H9 (cell line): ENCODE results near the gene TMEM222. TPM values are rescaled to one million over a fixed set of nuclear protein-coding genes. Genes with fewer than 3 reads are reported as not detected.

ENCODE experiments used
- DNase-seq: peaks from one replicate; pipeline ENCODE4 v3.0.0-alpha.2; 2017
- H2AFZ ChIP-seq: one replicate; pipeline ENCODE4 v1.6.1; 2013; ENCODE audit warnings: mild to moderate bottlenecking, low read length, control low read depth, moderate library complexity
- H2AK5ac ChIP-seq: 2 replicates; pipeline ENCODE4 v1.6.1; 2013; ENCODE audit warnings: low read length, control low read depth, mixed read lengths; ENCODE audit not compliant: insufficient read length
- H2BK120ac ChIP-seq: one replicate; pipeline ENCODE4 v1.6.1; 2013; ENCODE audit warnings: low read depth, mild to moderate bottlenecking, low read length, control low read depth, inconsistent platforms; ENCODE audit not compliant: poor library complexity, severe bottlenecking
- H2BK12ac ChIP-seq: 2 replicates; pipeline ENCODE4 v1.6.1; 2013; ENCODE audit warnings: low read length, control low read depth, mixed read lengths, low read depth; ENCODE audit not compliant: insufficient read length
- H2BK15ac ChIP-seq: 2 replicates; pipeline ENCODE4 v1.6.1; 2013; ENCODE audit warnings: low read depth, low read length, control low read depth
- H2BK20ac ChIP-seq: one replicate; pipeline ENCODE4 v1.6.1; 2013; ENCODE audit warnings: low read depth, mild to moderate bottlenecking, low read length, control low read depth, inconsistent platforms; ENCODE audit not compliant: poor library complexity, severe bottlenecking
- H2BK5ac ChIP-seq: 2 replicates; pipeline ENCODE4 v1.6.1; 2013; ENCODE audit warnings: low read length, control low read depth, mixed read lengths; ENCODE audit not compliant: insufficient read length
- H3K14ac ChIP-seq: 2 replicates; pipeline ENCODE4 v1.6.1; 2013; ENCODE audit warnings: low read length, control low read depth; ENCODE audit not compliant: insufficient read depth
- H3K18ac ChIP-seq: 2 replicates; pipeline ENCODE4 v1.6.1; 2013; ENCODE audit warnings: low read depth, mild to moderate bottlenecking, mixed read lengths, low read length, control low read depth; ENCODE audit not compliant: insufficient read length
- H3K23ac ChIP-seq: 2 replicates; pipeline ENCODE4 v1.6.1; 2013; ENCODE audit warnings: low read length, control low read depth, mixed read lengths, low read depth; ENCODE audit not compliant: insufficient read length
- H3K23me2 ChIP-seq: 2 replicates; pipeline ENCODE4 v1.6.1; 2013; ENCODE audit warnings: low read depth, mild to moderate bottlenecking, mixed read lengths, low read length, control low read depth; ENCODE audit not compliant: insufficient read length, poor library complexity, severe bottlenecking
- H3K27ac ChIP-seq: 2 replicates; pipeline ENCODE4 v1.5.1; 2013; ENCODE audit warnings: low read length, control low read depth, mixed read lengths, low read depth; ENCODE audit not compliant: insufficient read length
- H3K27me3 ChIP-seq: 2 replicates; pipeline ENCODE4 v1.6.1; 2013; ENCODE audit warnings: low read length, control low read depth, inconsistent platforms; ENCODE audit not compliant: insufficient read depth
- H3K4ac ChIP-seq: 2 replicates; pipeline ENCODE4 v1.6.1; 2013; ENCODE audit warnings: low read depth, mild to moderate bottlenecking, control low read depth, inconsistent platforms, low read length, moderate library complexity
- H3K4me1 ChIP-seq: 2 replicates; pipeline ENCODE4 v1.6.1; 2013; ENCODE audit warnings: low read length, control low read depth, inconsistent platforms; ENCODE audit not compliant: insufficient read depth
- H3K4me2 ChIP-seq: 2 replicates; pipeline ENCODE4 v1.6.1; 2013; ENCODE audit warnings: low read length, control low read depth, mixed read lengths; ENCODE audit not compliant: insufficient read length, insufficient read depth
- H3K56ac ChIP-seq: 2 replicates; pipeline ENCODE4 v1.6.1; 2013; ENCODE audit warnings: low read depth, mild to moderate bottlenecking, mixed read lengths, low read length, control low read depth; ENCODE audit not compliant: insufficient read length
- H3K79me1 ChIP-seq: 2 replicates; pipeline ENCODE4 v1.6.1; 2013; ENCODE audit warnings: low read depth, mild to moderate bottlenecking, moderate library complexity, low read length, control low read depth, inconsistent platforms; ENCODE audit not compliant: insufficient read depth, poor library complexity, severe bottlenecking
- H3K79me2 ChIP-seq: 2 replicates; pipeline ENCODE4 v1.6.1; 2013; ENCODE audit warnings: low read length, control low read depth, inconsistent platforms; ENCODE audit not compliant: insufficient read depth
- H3K9ac ChIP-seq: 2 replicates; pipeline ENCODE4 v1.6.1; 2013; ENCODE audit warnings: low read length, control low read depth, mixed read lengths; ENCODE audit not compliant: insufficient read length; ENCODE audit errors: extremely low read depth
- H3K9me3 ChIP-seq: one replicate; pipeline ENCODE4 v1.6.1; 2013; ENCODE audit warnings: low read depth, low read length, inconsistent platforms; ENCODE audit not compliant: control insufficient read depth
- H3T11ph ChIP-seq: one replicate; pipeline ENCODE4 v1.6.1; 2013; ENCODE audit warnings: mild to moderate bottlenecking, low read length, control low read depth, inconsistent platforms
- H4K20me1 ChIP-seq: one replicate; pipeline ENCODE4 v1.6.1; 2013; ENCODE audit not compliant: control insufficient read depth, insufficient read length, insufficient read depth
- H4K5ac ChIP-seq: 2 replicates; pipeline ENCODE4 v1.6.1; 2013; ENCODE audit warnings: low read depth, mild to moderate bottlenecking, mixed read lengths, low read length, control low read depth; ENCODE audit not compliant: insufficient read length
- H4K8ac ChIP-seq: replicated peaks from 2 replicates; pipeline ENCODE4 v1.6.1; 2013; ENCODE audit warnings: low read length, control low read depth, mixed read lengths, low read depth; ENCODE audit not compliant: insufficient read length
- H4K91ac ChIP-seq: 2 replicates; pipeline ENCODE4 v1.6.1; 2013; ENCODE audit warnings: low read depth, mild to moderate bottlenecking, moderate library complexity, mixed read lengths, low read length, control low read depth; ENCODE audit not compliant: insufficient read length
- H3K27ac Mint-ChIP-seq, 3 experiments: 2 replicates in 2 of 3; 3 replicates in 1 of 3; pipeline ENCODE4 v1.8.0; 2020 to 2021; ENCODE audit warnings: mixed read lengths in 3 of 3, mild to moderate bottlenecking in 1 of 3, moderate library complexity in 1 of 3
- H3K27me3 Mint-ChIP-seq: 2 replicates; pipeline ENCODE4 v1.8.0; 2021; ENCODE audit warnings: low read depth, mild to moderate bottlenecking, moderate library complexity, mixed read lengths
- H3K36me3 Mint-ChIP-seq, 3 experiments: 2 replicates in 2 of 3; 3 replicates in 1 of 3; pipeline ENCODE4 v1.8.0; 2020 to 2021; ENCODE audit warnings: low read depth in 3 of 3, mixed read lengths in 3 of 3; ENCODE audit not compliant: insufficient read depth in 1 of 3
- H3K4me1 Mint-ChIP-seq, 2 experiments: 2 replicates each; pipeline ENCODE4 v1.8.0; 2020; ENCODE audit warnings: mixed read lengths in 2 of 2
- H3K4me3 Mint-ChIP-seq, 2 experiments: 2 replicates in 1 of 2; 3 replicates in 1 of 2; pipeline ENCODE4 v1.8.0; 2020 to 2021; ENCODE audit warnings: mild to moderate bottlenecking in 2 of 2, mixed read lengths in 2 of 2, moderate library complexity in 1 of 2
- H3K9me3 Mint-ChIP-seq, 2 experiments: 2 replicates in 1 of 2; 3 replicates in 1 of 2; pipeline ENCODE4 v1.8.0; 2020; ENCODE audit warnings: mild to moderate bottlenecking in 2 of 2, mixed read lengths in 2 of 2, moderate library complexity in 1 of 2
- CTCF ChIP-seq: fragments of 200-600 bp; sonication (generic); conservative IDR thresholded peaks from 3 replicates; pipeline ENCODE4 v1.8.0; 2021; ENCODE audit warnings: antibody characterized with exemption, mild to moderate bottlenecking
- WGBS: extraction: QIAGEN DNeasy Blood & Tissue Kit; methylation state at CpG from one replicate; pipeline ENCODE4 v1.1.7; 2013; ENCODE audit warnings: missing lambda C conversion rate, low lambda C conversion rate, mixed read lengths; ENCODE audit not compliant: insufficient read length; ENCODE audit errors: extremely low coverage; 5-methylcytosine and 5-hydroxymethylcytosine counted together
- total RNA-seq: library from RNA; stranded (reverse); gene quantifications from 2 replicates; pipeline ENCODE4 v1.2.1, GENCODE V29; 2021

TMEM222 gene
- total RNA-seq, 1 experiment from 2014 or later, result 36.8 TPM

- Histone ChIP-seq H3K56ac (no peak overlapping the region), H2AK5ac (no peak overlapping the region), H3T11ph (no peak overlapping the region), H4K8ac (no peak overlapping the region), H2BK20ac (no peak overlapping the region), H2BK15ac (no peak overlapping the region), H2BK120ac (no peak overlapping the region), H3K9me3 (no peaks in the 10 kb centered on the region), H3K23ac (no peak overlapping the region), H2BK12ac (no peak overlapping the region), H3K27me3 (no peaks in the 10 kb centered on the region), H3K23me2 (peaks cover 21% of the 10 kb centered on the region), H3K14ac (no peak overlapping the region), H3K79me1 (no peaks in the 10 kb centered on the region), H3K4ac (no peak overlapping the region), H2BK5ac (no peak overlapping the region), H3K79me2 (no peaks in the 10 kb centered on the region; the same call in 1 of the 2 replicates), H3K4me1 (no peaks in the 10 kb centered on the region), H4K5ac (no peak overlapping the region), H3K9ac (no peak overlapping the region), H3K18ac (peak overlapping the region; percentile 1), H2AFZ (no peak overlapping the region), H3K4me2 (peak overlapping the region; percentile 71), H3K27ac (no peak overlapping the region), H4K20me1 (peaks cover 4% of the 10 kb centered on the region), H4K91ac (no peak overlapping the region)
- no peak for TF ChIP-seq CTCF
- H3K27me3 Mint-ChIP-seq, result peaks cover 21% of the 10 kb centered on the region
- H3K27ac Mint-ChIP-seq, result no peak overlapping the region
- no CpG with 5 or more reads among the region's 84 CpGs for WGBS
- DNase-seq, result peak; percentile 87
- H3K36me3 Mint-ChIP-seq, result peaks cover 4 to 15% (median 12%) of the 10 kb centered on the region in 3 experiments; a peak in 5 of 7 replicates
- peaks cover 14 to 20% of the 10 kb centered on the region in 2 experiments for H3K4me1 Mint-ChIP-seq
- H3K9me3 Mint-ChIP-seq, result no peaks in the 10 kb centered on the region
- H3K4me3 Mint-ChIP-seq, result peak overlapping the region; percentile 70 to 84
Observed at GRCh38 chr1:27349784-27350662, 28.1 kb downstream of the TMEM222 start.
